ENCODE measurements around the gene PCYT1A.

DNA sequence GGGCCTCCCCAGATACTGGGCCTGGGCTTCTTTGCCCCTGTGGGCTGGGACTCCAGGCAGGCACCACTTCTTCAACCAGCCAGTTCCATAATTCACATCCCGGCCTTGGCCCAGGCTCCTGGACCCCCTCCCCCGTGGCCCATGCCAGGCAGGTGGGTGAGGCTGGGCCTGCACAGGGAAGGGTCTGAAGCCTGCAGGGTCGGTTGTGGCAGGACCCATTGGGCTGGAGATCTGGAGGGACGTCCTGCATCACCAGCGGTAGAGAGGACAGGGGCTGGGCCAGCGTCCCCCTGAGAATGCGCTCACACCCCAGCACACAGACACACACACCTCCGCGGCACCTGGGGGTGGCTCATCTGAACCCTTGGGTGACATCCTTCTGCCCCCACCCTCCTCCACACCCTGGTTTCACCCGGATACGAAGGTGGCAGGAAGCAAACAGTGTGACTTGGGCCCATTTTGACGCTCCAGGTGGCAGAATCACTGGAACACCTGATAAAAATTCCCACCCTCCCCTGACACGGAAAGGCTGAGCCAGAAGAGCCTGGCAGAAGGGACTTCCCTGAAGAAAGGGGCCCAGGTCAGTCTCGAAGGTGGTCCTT lies 91.8 kb downstream of the PCYT1A start:
- no peak for TF ChIP-seq EZH2 (IDR thresholded peaks at IDR 0.05; ENCODE audit: insufficient read depth, poor library complexity, severe bottlenecking)
- no peak for TF ChIP-seq EZH2phosphoT487 (IDR thresholded peaks at IDR 0.05; ENCODE audit: insufficient read depth, low read depth)

All from GM23248 (cell line).